ENCODE results near the gene VPS4A. TPM values are rescaled to one million over a fixed set of nuclear protein-coding genes. Genes with fewer than 3 reads are reported as not detected.

The VPS4A gene
- total and polyA plus RNA-seq, 5 donors from 2014 or later = 26.8 to 48.0 (median 35.1) TPM

DNA sequence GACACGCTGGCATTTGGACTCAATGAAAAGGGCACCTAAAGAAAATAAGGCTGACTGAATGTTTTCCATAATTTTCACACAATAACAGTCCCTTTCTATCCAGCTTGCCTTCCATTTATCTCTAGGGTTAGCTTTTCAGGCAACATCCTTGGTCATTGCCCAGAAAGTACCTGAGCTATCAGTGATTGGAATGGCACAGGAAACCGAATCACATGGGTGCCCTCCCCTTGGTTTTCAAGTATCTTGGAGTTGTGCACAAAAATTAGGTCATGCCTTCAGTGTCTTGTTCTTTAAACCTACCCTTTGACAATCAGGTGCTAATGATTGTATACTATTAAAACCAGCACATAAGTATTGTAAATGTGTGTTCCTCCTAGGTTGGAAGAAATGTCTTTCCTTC, 3.3 kb upstream of the VPS4A start:
- peaks cover 8 to 19% (median 10%) of the 10 kb centered on the region in 4 donors for H3K4me1 Mint-ChIP-seq
- no peak for ATAC-seq (ENCODE audit: low read depth in 2 of 2)
- DNase-seq = no peak
- H3K27me3 Mint-ChIP-seq = no peaks in the 10 kb centered on the region
- Histone ChIP-seq H3K9me3 (ENCODE audit: control insufficient read depth in 2 of 2, low read length in 2 of 2) (no peaks in the 10 kb centered on the region), H3K4me3 (ENCODE audit: low read depth, low read length) (no peak overlapping the region), H3K27ac (ENCODE audit: insufficient read depth, low read length, poor library complexity, severe bottlenecking) (no peak overlapping the region), H3K27me3 (ENCODE audit: control insufficient read depth, insufficient read depth, low read length) (no peaks in the 10 kb centered on the region), H3K36me3 (ENCODE audit: control insufficient read depth, insufficient read depth, low read length) (no peaks in the 10 kb centered on the region), H3K4me1 (ENCODE audit: control insufficient read depth, insufficient read depth, low read length, poor library complexity, severe bottlenecking) (peaks cover 18% of the 10 kb centered on the region)
- H3K27ac Mint-ChIP-seq = no peak overlapping the region
- peaks cover 0 to 2% (median 0%) of the 10 kb centered on the region in 7 donors for H3K9me3 Mint-ChIP-seq
- H3K36me3 Mint-ChIP-seq = peaks cover 10% of the 10 kb centered on the region
- no peak overlapping the region for H3K4me3 Mint-ChIP-seq

DNA sequence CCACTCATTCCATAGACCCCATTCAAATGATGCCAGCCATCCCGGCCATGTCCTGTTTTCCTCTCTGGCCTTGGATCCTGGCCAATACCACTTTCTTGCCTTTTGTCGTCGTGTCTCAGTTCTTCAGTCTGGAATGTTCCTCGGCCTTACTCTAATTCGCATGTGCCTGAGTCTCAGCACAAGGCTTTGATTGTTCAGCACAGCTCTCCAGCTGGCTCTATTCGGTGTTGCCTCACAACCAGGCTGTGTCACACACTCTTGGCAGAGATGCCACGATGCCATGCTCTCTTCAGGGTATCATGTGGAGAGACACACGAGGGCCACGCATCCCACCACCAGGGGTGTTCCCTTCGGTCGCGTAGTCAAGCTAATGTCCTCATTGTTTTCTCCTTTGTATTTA, 1.8 kb upstream of the VPS4A start:
- no peaks in the 10 kb centered on the region for H3K9me3 ChIP-seq (ENCODE audit: control insufficient read depth in 2 of 2, low read length in 2 of 2)
- H3K27me3 Mint-ChIP-seq = no peaks in the 10 kb centered on the region
- H3K36me3 Mint-ChIP-seq = peaks cover 7% of the 10 kb centered on the region
- H3K4me1 ChIP-seq (ENCODE audit: control insufficient read depth, insufficient read depth, low read length, poor library complexity, severe bottlenecking) = peaks cover 23% of the 10 kb centered on the region
- peaks cover 0 to 2% (median 0%) of the 10 kb centered on the region in 7 donors for H3K9me3 Mint-ChIP-seq
- H3K27ac Mint-ChIP-seq = peak overlapping the region in 1 of 3 donors; percentile 93
- no peak overlapping the region for H3K4me3 ChIP-seq (ENCODE audit: low read depth, low read length)
- H3K4me1 Mint-ChIP-seq = peaks cover 8 to 32% (median 20%) of the 10 kb centered on the region in 4 donors
- H3K27me3 ChIP-seq (ENCODE audit: control insufficient read depth, insufficient read depth, low read length) = no peaks in the 10 kb centered on the region
- no peak for DNase-seq
- H3K4me3 Mint-ChIP-seq = peak overlapping the region; percentile 33 to 81 (median 57)
- H3K36me3 ChIP-seq (ENCODE audit: control insufficient read depth, insufficient read depth, low read length) = peaks cover 4% of the 10 kb centered on the region
- H3K27ac ChIP-seq (ENCODE audit: insufficient read depth, low read length, poor library complexity, severe bottlenecking) = no peak overlapping the region
- no peak for ATAC-seq (ENCODE audit: low read depth in 2 of 2)

DNA sequence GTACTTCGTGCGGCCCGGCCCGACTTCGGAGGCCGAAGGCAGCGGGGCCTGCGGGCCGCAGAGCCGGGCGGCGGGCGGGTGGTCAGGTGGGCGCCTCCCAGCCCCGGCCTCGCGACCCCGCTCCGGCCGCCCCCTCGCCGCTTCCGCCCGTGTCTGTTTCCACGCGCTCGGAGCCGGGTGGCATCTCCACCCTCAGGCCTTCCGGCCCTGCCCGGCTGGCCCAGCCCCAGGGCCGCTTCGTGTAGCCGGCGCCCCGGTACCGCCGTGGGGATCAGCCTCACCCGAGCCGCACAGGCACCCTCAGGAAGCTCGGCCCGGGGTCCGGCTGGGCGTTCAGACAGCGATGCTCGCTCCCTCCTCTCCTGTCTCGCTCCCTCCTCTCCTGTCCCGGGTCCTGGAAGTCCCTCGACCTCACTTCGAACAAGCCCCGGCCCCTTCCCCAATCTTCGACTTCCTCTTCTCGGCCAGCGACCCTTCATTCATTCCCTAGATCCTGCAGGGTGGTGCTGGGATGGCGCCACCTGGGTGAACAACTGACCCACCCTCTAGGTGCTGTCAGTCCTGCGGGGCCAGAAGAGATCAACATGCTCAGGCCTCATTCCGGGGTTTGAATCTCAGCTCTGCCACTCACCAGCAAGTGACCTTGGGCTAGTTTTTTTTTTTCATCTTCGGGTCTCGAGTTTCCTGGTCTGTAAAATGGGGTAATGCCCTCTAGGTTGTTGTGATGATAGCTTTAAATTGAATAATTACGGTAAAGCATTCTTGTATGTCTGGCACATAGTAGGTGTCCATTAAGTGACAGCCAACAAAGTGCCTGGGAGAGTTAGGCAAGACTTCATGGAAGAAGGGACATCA, 610 bp downstream of the VPS4A start:
- Histone ChIP-seq H3K4me3 (ENCODE audit: low read depth, low read length) (peak overlapping the region; percentile 83), H3K9me3 (ENCODE audit: control insufficient read depth in 2 of 2, low read length in 2 of 2) (no peaks in the 10 kb centered on the region), H3K27me3 (ENCODE audit: control insufficient read depth, insufficient read depth, low read length) (no peaks in the 10 kb centered on the region), H3K36me3 (ENCODE audit: control insufficient read depth, insufficient read depth, low read length) (peaks cover 28% of the 10 kb centered on the region), H3K4me1 (ENCODE audit: control insufficient read depth, insufficient read depth, low read length, poor library complexity, severe bottlenecking) (peaks cover 23% of the 10 kb centered on the region), H3K27ac (ENCODE audit: insufficient read depth, low read length, poor library complexity, severe bottlenecking) (peak overlapping the region; percentile 75)
- Mint-ChIP-seq H3K9me3 (peaks cover 0 to 2% (median 0%) of the 10 kb centered on the region in 7 donors), H3K4me3 (peak overlapping the region; percentile 90 to 99 (median 98)), H3K36me3 (peaks cover 9% of the 10 kb centered on the region), H3K4me1 (peaks cover 8 to 40% (median 22%) of the 10 kb centered on the region in 4 donors), H3K27ac (peak overlapping the region; percentile 74 to 95 (median 94)), H3K27me3 (no peaks in the 10 kb centered on the region)
- peak; percentile 15 to 27 for ATAC-seq (ENCODE audit: low read depth in 2 of 2)
- DNase-seq = peak in 2 of 3 donors; percentile 21 to 61

DNA sequence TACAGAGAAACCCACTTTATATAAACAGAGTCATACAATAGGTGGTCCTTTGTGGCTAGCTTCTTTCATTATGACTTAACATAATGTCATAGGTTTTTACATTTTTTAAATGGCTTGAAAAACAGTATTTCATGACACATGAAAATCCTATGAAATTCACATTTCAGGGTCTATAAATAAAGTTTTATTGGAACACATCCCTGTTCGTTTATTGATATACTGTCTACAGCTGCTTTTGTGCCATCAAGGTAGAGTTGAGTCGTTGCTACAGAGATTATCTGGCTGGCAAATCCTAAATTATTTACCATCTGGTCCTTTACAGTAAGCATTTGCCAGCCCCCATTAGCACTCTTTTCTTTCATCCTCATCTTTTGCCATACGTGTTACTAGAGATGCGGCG, 2.3 kb downstream of the VPS4A start:
- no peak overlapping the region for H3K27ac ChIP-seq (ENCODE audit: insufficient read depth, low read length, poor library complexity, severe bottlenecking)
- H3K4me3 Mint-ChIP-seq = peak overlapping the region; percentile 61 to 90 (median 86)

DNA sequence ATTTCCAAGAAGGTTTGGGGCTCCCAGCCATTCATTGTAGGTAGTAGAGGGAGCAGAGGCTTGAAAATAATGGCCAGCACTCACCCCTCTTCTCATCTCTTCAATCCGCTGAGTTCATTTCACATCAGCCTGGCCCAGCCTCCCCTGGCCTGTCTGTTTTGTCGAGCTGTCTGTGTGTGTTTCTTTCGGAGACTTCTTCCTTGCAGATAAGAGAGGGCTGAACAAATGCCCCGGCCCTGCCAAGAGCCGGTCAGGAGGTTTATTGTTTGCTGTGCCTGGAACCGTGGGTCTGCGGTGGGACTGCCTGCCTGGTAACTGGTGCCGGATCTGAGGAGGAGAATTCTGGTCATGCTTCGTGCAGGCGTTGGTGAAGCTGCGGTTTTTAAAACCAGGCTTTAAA, 3.4 kb downstream of the VPS4A start:
- H3K4me1 ChIP-seq (ENCODE audit: control insufficient read depth, insufficient read depth, low read length, poor library complexity, severe bottlenecking) = peaks cover 23% of the 10 kb centered on the region
- H3K4me1 Mint-ChIP-seq = peaks cover 5 to 37% (median 22%) of the 10 kb centered on the region in 4 donors
- H3K27me3 Mint-ChIP-seq = no peaks in the 10 kb centered on the region
- peak overlapping the region in 1 of 4 donors; percentile 29 for H3K4me3 Mint-ChIP-seq
- peaks cover 11% of the 10 kb centered on the region for H3K36me3 Mint-ChIP-seq
- H3K9me3 Mint-ChIP-seq = peaks cover 0 to 2% (median 0%) of the 10 kb centered on the region in 7 donors
- H3K27ac Mint-ChIP-seq = peak overlapping the region in 1 of 3 donors; percentile 71
- ATAC-seq (ENCODE audit: low read depth in 2 of 2) (no peak), DNase-seq (no peak)
- H3K9me3 ChIP-seq (ENCODE audit: control insufficient read depth in 2 of 2, low read length in 2 of 2) = no peaks in the 10 kb centered on the region
- no peak overlapping the region for H3K4me3 ChIP-seq (ENCODE audit: low read depth, low read length)
- peaks cover 53% of the 10 kb centered on the region for H3K36me3 ChIP-seq (ENCODE audit: control insufficient read depth, insufficient read depth, low read length)
- no peak overlapping the region for H3K27ac ChIP-seq (ENCODE audit: insufficient read depth, low read length, poor library complexity, severe bottlenecking)
- H3K27me3 ChIP-seq (ENCODE audit: control insufficient read depth, insufficient read depth, low read length) = no peaks in the 10 kb centered on the region

More for the DNA sequence above, 2.3 kb downstream of the VPS4A start:
- H3K9me3 Mint-ChIP-seq = peaks cover 0 to 2% (median 0%) of the 10 kb centered on the region in 7 donors
- Histone ChIP-seq H3K36me3 (ENCODE audit: control insufficient read depth, insufficient read depth, low read length) (peaks cover 42% of the 10 kb centered on the region), H3K9me3 (ENCODE audit: control insufficient read depth in 2 of 2, low read length in 2 of 2) (no peaks in the 10 kb centered on the region), H3K27me3 (ENCODE audit: control insufficient read depth, insufficient read depth, low read length) (no peaks in the 10 kb centered on the region), H3K4me1 (ENCODE audit: control insufficient read depth, insufficient read depth, low read length, poor library complexity, severe bottlenecking) (peaks cover 23% of the 10 kb centered on the region), H3K4me3 (ENCODE audit: low read depth, low read length) (no peak overlapping the region)
- H3K4me1 Mint-ChIP-seq = peaks cover 5 to 40% (median 22%) of the 10 kb centered on the region in 4 donors
- DNase-seq (no peak), ATAC-seq (ENCODE audit: low read depth in 2 of 2) (no peak)
- peak overlapping the region in 2 of 3 donors; percentile 63 to 74 for H3K27ac Mint-ChIP-seq
- H3K27me3 Mint-ChIP-seq = no peaks in the 10 kb centered on the region
- peaks cover 9% of the 10 kb centered on the region for H3K36me3 Mint-ChIP-seq

DNA sequence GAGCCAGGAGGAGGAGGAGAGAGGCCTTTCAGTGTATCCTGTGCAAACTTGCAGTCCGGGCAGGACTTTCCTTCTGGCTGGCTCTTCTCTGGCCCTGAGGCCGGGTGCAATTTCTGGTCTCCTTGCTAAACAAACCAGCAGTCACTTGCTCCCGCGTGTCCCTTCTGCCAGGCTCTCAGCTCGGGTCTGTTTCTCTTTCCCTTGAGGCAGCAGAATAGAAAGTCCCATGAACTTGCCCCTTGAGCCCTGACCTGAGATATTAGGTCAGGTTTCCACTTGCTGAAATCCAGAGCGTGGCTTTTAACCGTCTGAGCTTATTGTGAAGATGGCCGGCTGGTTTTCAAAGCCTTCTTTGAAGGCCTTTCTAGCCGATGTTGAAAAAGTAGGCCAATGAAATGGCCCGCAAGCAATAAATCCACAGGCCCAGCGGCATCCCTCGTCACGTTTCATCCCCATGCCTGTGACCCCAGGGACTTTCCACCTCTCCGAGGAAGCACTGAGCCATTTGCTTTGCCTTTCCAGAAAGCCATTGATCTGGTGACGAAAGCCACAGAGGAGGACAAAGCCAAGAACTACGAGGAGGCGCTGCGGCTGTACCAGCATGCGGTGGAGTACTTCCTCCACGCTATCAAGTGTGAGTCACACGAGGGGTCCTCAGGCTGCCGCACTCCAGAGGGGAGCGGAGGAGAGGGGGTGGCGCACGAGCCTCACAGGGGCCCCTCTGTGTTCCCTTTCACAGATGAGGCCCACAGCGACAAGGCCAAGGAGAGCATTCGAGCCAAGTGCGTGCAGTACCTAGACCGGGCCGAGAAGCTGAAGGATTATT, 4.5 kb downstream of the VPS4A start:
- no peaks in the 10 kb centered on the region for H3K9me3 ChIP-seq (ENCODE audit: control insufficient read depth in 2 of 2, low read length in 2 of 2)
- H3K27me3 Mint-ChIP-seq = no peaks in the 10 kb centered on the region
- ATAC-seq (ENCODE audit: low read depth in 2 of 2) = no peak
- peaks cover 18% of the 10 kb centered on the region for H3K4me1 ChIP-seq (ENCODE audit: control insufficient read depth, insufficient read depth, low read length, poor library complexity, severe bottlenecking)
- H3K9me3 Mint-ChIP-seq = peaks cover 0 to 2% (median 0%) of the 10 kb centered on the region in 7 donors
- H3K36me3 Mint-ChIP-seq = peaks cover 15% of the 10 kb centered on the region
- no peak for DNase-seq
- no peak overlapping the region for H3K27ac ChIP-seq (ENCODE audit: insufficient read depth, low read length, poor library complexity, severe bottlenecking)
- H3K4me3 Mint-ChIP-seq = no peak overlapping the region
- no peak overlapping the region for H3K4me3 ChIP-seq (ENCODE audit: low read depth, low read length)
- peaks cover 64% of the 10 kb centered on the region for H3K36me3 ChIP-seq (ENCODE audit: control insufficient read depth, insufficient read depth, low read length)
- no peaks in the 10 kb centered on the region for H3K27me3 ChIP-seq (ENCODE audit: control insufficient read depth, insufficient read depth, low read length)
- H3K4me1 Mint-ChIP-seq = peaks cover 5 to 32% (median 19%) of the 10 kb centered on the region in 4 donors
- H3K27ac Mint-ChIP-seq = no peak overlapping the region

DNA sequence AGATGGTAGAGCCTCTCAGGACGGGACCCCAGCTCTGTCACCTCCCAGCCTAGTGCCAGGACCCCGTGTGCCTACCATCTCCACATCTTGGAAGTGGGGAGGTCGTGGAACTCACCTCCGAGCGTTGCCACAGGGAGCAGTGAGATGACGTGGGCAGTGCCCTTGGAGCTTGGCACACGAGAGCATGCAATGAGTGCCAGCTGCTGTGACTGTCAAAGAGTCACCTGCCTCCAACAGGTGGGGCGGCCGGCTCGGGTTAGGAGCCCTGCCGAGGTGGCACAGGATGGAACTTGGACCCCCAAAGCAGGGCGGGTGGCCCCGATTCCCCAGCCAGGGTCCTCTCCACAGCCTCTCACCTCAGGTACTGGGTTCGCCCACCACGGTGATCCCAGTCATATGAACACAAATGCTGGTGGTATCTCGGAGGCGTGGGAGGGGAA, 5.5 kb downstream of the VPS4A start:
- Histone ChIP-seq H3K27ac (ENCODE audit: insufficient read depth, low read length, poor library complexity, severe bottlenecking) (no peak overlapping the region), H3K4me1 (ENCODE audit: control insufficient read depth, insufficient read depth, low read length, poor library complexity, severe bottlenecking) (peaks cover 17% of the 10 kb centered on the region), H3K9me3 (ENCODE audit: control insufficient read depth in 2 of 2, low read length in 2 of 2) (no peaks in the 10 kb centered on the region), H3K4me3 (ENCODE audit: low read depth, low read length) (no peak overlapping the region), H3K36me3 (ENCODE audit: control insufficient read depth, insufficient read depth, low read length) (peaks cover 74% of the 10 kb centered on the region), H3K27me3 (ENCODE audit: control insufficient read depth, insufficient read depth, low read length) (no peaks in the 10 kb centered on the region)
- Mint-ChIP-seq H3K4me3 (no peak overlapping the region), H3K27me3 (no peaks in the 10 kb centered on the region), H3K27ac (no peak overlapping the region), H3K36me3 (peaks cover 22% of the 10 kb centered on the region), H3K4me1 (peaks cover 5 to 32% (median 20%) of the 10 kb centered on the region in 4 donors), H3K9me3 (peaks cover 0 to 2% (median 0%) of the 10 kb centered on the region in 7 donors)
- ATAC-seq (ENCODE audit: low read depth in 2 of 2) (no peak), DNase-seq (no peak)
